B cell (primary cell): ENCODE data around the gene GRPEL1.
"Not testable (repeated sequence)": the region's sequence is repeated elsewhere in the genome, so short reads cannot be mapped to it uniquely, and the experiment has no call there.

Source experiments
- CTCF ChIP-seq: fragments of 200-600 bp; IDR thresholded peaks from one replicate; pipeline ENCODE4 v1.8.0; 2022; ENCODE audit warnings: antibody characterized with exemption, mild to moderate bottlenecking
- EZH2 ChIP-seq: IDR thresholded peaks from 2 replicates; pipeline ENCODE4 v1.6.1; 2012; ENCODE audit warnings: borderline replicate concordance, low read depth, mild to moderate bottlenecking, moderate library complexity, low read length; ENCODE audit not compliant: insufficient read depth, poor library complexity, severe bottlenecking

GRCh38 chr4:7102516-7102909 lies 34.6 kb upstream of the GRPEL1 start:
- TF ChIP-seq CTCF, EZH2: not testable (repeated sequence)
